Astrocyte of the cerebellum (primary cell): ENCODE results near the gene ABHD12.

ENCODE experiments used
- DNase-seq: peaks from one replicate; pipeline ENCODE4 v3.0.0-alpha.2; 2011; ENCODE audit warnings: low read depth
- H3K4me3 ChIP-seq: 2 replicates; pipeline ENCODE4 v1.5.1; 2011; ENCODE audit warnings: mild to moderate bottlenecking, low read depth, low read length, moderate library complexity
- in situ Hi-C: cut with HindIII; loops from 2 replicates; pipeline ENCODE4 v1.10.0; 2017; ENCODE audit warnings: low sequenced_read_pairs
- TF ChIP-seq, protein P1 (sequence below): IDR thresholded peaks from 2 replicates; pipeline ENCODE4 v1.5.1; 2012; ENCODE audit warnings: low read length, low read depth, moderate library complexity, mild to moderate bottlenecking; ENCODE audit errors: missing control alignments

Gene ABHD12

DNA sequence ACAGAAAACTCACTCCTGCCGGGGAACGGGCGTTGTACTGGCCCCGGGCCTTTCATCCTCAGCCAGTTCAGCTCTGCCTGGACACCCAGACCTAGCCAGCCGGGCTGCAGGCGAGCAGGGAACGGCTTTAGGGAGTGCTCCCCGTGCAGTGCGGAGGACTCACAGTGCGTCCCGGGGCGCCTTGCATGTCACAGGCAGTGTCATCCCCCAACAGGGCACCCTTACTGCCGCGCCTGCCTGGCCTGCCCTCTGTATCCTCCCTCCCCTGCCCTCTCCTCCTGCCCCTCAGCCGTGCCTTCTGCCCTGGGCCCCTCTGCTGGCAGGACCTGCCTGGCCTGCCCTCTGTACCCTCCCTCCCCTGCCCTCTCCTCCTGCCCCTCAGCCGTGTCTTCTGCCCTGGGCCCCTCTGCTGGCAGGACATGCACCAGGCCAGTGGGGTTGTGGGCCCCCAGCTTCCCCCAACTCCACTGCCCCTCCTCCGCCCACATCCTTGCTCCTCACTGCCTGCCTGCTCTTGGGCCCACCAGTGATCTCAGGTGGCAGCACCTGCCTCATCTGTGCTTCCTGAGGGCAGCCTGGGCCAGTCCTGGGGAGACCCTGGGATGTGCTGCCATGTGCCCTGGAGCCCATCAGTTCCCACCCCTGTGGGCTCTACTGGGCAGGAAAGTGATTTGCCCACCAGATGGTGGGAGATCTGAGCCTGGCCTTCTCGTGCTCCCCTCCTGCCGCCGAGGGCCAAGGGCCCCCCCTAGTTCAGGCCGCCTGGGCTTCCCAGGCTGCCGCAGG lies 99.8 kb downstream of the ABHD12 start:
- no peak for DNase-seq
- in situ Hi-C loops: no loop called here
- H3K4me3 ChIP-seq: no peak overlapping the region
- TF ChIP-seq, protein P1, sequence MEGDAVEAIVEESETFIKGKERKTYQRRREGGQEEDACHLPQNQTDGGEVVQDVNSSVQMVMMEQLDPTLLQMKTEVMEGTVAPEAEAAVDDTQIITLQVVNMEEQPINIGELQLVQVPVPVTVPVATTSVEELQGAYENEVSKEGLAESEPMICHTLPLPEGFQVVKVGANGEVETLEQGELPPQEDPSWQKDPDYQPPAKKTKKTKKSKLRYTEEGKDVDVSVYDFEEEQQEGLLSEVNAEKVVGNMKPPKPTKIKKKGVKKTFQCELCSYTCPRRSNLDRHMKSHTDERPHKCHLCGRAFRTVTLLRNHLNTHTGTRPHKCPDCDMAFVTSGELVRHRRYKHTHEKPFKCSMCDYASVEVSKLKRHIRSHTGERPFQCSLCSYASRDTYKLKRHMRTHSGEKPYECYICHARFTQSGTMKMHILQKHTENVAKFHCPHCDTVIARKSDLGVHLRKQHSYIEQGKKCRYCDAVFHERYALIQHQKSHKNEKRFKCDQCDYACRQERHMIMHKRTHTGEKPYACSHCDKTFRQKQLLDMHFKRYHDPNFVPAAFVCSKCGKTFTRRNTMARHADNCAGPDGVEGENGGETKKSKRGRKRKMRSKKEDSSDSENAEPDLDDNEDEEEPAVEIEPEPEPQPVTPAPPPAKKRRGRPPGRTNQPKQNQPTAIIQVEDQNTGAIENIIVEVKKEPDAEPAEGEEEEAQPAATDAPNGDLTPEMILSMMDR: no peak

DNA sequence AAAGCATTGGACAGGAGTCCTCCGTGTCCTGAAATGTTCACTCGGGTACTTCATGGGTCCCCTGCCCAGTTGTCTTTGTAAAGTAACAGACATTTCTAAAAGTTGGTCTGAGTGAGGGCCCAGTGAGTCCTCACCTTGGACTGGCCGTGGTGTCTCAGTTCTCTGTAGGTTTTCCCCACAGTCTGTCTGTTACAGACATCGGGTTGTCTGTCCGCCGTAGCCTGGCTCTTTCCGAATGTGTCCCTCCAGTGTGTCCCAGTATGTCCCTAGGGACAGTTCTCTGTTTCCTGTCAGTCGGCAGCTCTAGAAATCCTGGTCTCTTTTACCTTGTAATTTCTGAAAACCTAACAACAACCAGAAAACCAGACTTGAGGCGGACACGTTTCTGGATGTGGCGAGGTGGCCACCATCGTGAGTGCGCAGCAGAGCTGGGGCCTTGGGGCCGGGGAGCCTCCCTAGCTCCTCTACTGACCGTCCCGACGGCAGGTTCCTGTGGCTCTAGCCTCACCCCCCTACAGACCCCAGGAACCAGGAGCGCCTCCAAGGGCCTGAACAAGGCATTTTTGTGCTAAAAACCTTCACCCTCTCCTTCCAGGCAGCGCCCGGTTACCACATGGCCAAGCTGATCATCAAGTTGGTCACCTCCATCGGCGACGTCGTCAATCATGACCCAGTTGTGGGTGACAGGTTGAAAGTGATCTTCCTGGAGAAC lies 100.6 kb downstream of the ABHD12 start:
- no peak for DNase-seq
- in situ Hi-C loops: no loop called here

DNA sequence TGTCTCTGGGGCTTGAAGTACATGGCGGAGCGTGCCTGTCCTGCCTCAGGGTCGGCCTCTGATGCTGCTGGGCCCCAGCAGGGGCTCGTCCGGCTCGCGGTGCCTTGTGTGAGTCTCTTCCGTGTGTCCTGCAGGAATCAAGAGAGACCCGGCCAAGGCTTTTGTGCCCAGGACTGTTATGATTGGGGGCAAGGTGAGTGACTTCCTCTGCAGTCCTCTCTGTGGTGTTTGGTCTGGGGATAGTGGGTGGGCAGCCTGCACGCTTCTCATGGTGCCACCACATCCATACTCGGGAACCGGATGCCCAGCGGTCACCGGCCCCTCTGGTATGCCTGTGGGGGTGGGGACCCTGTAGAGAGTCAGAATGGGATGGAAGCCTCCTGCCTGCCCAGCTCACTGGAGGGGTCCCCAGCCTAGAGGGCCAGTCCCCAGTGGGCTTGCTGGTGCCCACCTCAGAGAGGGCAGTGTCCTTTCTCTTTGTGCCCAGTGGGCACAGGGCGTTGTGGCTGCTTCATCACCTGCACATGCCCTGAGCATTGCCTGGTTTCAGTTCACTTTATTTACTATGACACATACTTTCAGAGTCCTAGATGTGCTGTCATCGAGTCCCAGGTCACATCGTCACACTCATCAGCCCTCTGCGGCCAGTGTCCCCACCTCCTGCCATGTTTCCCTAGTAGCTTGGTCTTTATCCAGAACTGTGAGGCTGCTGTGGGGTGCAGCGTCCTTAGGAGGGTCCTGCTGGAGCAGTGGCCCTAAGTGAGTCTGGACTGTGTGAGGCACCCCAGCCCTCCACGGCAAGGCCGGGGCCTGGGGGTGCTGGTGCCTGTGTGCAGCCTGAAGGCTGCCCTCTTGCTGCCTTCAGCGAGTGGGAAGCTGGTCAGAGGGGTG lies 102.1 kb downstream of the ABHD12 start:
- in situ Hi-C loops: no loop called here
- no peak for DNase-seq
- no peak overlapping the region for H3K4me3 ChIP-seq
- TF ChIP-seq, protein P1: no peak

More for the DNA sequence above, 100.6 kb downstream of the ABHD12 start:
- no peak overlapping the region for H3K4me3 ChIP-seq
- TF ChIP-seq, protein P1: no peak

DNA sequence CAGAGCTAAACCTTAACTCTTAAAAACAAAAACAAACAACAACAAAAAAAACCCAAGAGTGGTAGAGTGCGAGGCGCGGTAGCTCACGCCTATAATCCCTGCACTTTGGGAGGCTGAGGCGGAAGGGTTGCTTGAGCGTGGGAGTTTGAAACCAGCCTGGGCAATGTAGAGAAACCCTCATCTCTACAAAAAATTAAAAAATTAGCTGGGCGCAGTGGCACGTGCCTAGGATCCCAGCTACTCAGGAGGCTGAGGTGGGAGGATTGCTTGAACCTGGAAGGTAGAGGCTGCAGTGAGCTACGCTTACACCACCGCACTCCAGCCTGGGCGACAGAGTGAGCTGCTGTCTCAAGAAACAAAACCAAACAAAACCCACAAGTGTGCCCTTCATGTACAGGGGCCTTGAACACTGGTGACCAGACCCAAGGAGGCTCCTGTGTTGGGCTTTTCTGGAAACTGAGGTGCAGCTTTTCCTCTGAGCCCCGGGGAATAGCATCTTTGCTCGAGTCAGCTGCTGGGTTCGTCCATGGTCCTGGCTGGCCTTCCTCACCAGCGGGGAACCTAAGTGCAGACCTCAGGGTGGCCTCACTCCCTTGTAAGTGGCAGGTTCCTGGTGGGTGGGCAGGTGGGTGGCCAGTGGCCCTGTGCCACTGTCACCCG lies 102.9 kb downstream of the ABHD12 start:
- DNase-seq: no peak
- in situ Hi-C loops: no loop called here
- no peak overlapping the region for H3K4me3 ChIP-seq
- TF ChIP-seq, protein P1: no peak

DNA sequence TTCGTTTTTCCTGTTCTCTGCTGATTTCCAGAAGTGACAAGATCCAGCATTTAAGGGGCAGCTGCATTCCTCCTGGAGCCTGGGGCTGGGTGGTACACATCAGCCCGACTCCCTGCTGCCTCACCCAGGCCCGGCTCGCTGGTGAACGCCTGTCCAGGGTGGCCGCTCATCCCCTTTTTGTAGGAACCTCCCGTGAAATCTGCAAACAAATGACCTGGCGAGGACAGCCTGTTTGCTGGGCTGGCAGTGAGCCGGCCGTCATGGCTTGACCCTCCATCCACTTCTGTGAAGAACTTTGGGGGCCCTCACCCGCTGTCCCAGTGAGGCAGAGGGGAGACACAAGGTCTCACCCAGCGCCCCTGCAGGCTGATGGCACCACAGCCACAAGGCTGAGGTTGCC lies 103.7 kb downstream of the ABHD12 start:
- no peak for DNase-seq
- in situ Hi-C loops: no loop called here
- H3K4me3 ChIP-seq: no peak overlapping the region
- TF ChIP-seq, protein P1: no peak
